ENCODE results near the gene AKAP12. TPM values are rescaled to one million over a fixed set of nuclear protein-coding genes. Genes with fewer than 3 reads are reported as not detected.

The AKAP12 gene
- total RNA-seq, 1 experiment from 2014 or later: 90.0 TPM

GRCh38 chr6:151365233-151365632 lies 125.5 kb downstream of the AKAP12 start:
- no peak for ATAC-seq
- no peaks in the 10 kb centered on the region for H3K9me3 Mint-ChIP-seq
- CTCF ChIA-PET: no interaction called here
- no peak for TF ChIP-seq ZNF425 (CRISPR knock-in tag; conservative IDR thresholded peaks at IDR 0.05)
- no peak for TF ChIP-seq JAZF1 (CRISPR knock-in tag; IDR thresholded peaks at IDR 0.05)
- TF ChIP-seq AR (CRISPR knock-in tag; IDR thresholded peaks at IDR 0.05): no peak
- no peak for TF ChIP-seq RORB (CRISPR knock-in tag; IDR thresholded peaks at IDR 0.05)
- no peak for TF ChIP-seq ZNF281 (CRISPR knock-in tag; IDR thresholded peaks at IDR 0.05)
- no peak for TF ChIP-seq RELA (CRISPR knock-in tag; IDR thresholded peaks at IDR 0.05; ENCODE audit: borderline replicate concordance)
- no peak for TF ChIP-seq CDX4 (CRISPR knock-in tag; IDR thresholded peaks at IDR 0.05; ENCODE audit: borderline replicate concordance)
- no peak for TF ChIP-seq ERG (CRISPR knock-in tag; IDR thresholded peaks at IDR 0.05)
- no peak for TF ChIP-seq NFYB (CRISPR knock-in tag; conservative IDR thresholded peaks at IDR 0.05; ENCODE audit: low read depth)
- no peak for TF ChIP-seq ZNF121 (CRISPR knock-in tag; IDR thresholded peaks at IDR 0.05)
- TF ChIP-seq CBFB (CRISPR knock-in tag; IDR thresholded peaks at IDR 0.05; ENCODE audit: low read depth): no peak
- no peak for TF ChIP-seq HMGA2 (CRISPR knock-in tag; IDR thresholded peaks at IDR 0.05)
- TF ChIP-seq FOXP1 (CRISPR knock-in tag; IDR thresholded peaks at IDR 0.05; ENCODE audit: borderline replicate concordance): no peak
- no peak for TF ChIP-seq ESRRA (CRISPR knock-in tag; IDR thresholded peaks at IDR 0.05; ENCODE audit: borderline replicate concordance)
- no peak for TF ChIP-seq ZNF532 (CRISPR knock-in tag; IDR thresholded peaks at IDR 0.05; ENCODE audit: borderline replicate concordance)
- no peak for TF ChIP-seq ZNF138 (CRISPR knock-in tag; conservative IDR thresholded peaks at IDR 0.05)
- TF ChIP-seq ARID4B (CRISPR knock-in tag; IDR thresholded peaks at IDR 0.05; ENCODE audit: borderline replicate concordance): no peak
- no peak for TF ChIP-seq ZNF396 (CRISPR knock-in tag; IDR thresholded peaks at IDR 0.05; ENCODE audit: borderline replicate concordance)

More at GRCh38 chr6:151365233-151365632, 125.5 kb downstream of the AKAP12 start:
- DNase-seq (ENCODE audit: low spot score): no peak
- no peaks in the 10 kb centered on the region for H3K27me3 Mint-ChIP-seq (ENCODE audit: low read depth)
- H3K36me3 Mint-ChIP-seq: peaks cover 38% of the 10 kb centered on the region
- no peak overlapping the region for H3K27ac Mint-ChIP-seq
- no peak overlapping the region for H3K4me3 Mint-ChIP-seq
- H3K4me1 Mint-ChIP-seq: peaks cover 5% of the 10 kb centered on the region
- POLR2A ChIA-PET: interaction anchor here (0.6 kb wide), 1 partner anchor 19 kb away, joined by 3 read pairs; no protein-coding TSS in a partner anchor

Measured in WTC11 (cell line).